HCT116 (cell line): ENCODE results near the gene NEK11. TPM values are rescaled to one million over a fixed set of nuclear protein-coding genes. Genes with fewer than 3 reads are reported as not detected.

Experiments used
- ATAC-seq: fragments of 200-7000 bp; cut with Tn5 transposase; 2 replicates; pipeline ENCODE4 v1.9.1; 2020; ENCODE audit warnings: mild to moderate bottlenecking, moderate library complexity
- BruUV-seq: library from RNA; stranded (reverse); fragments of 400-500 nt; replicated peaks from 2 replicates; lab custom pipeline; 2021; lab: Mats Ljungman, UMichigan
- CTCF ChIA-PET: fragments of 300-600 bp; sonication (Branson Sonifier 250); formaldehyde crosslinking; loops from one replicate; lab custom pipeline; 2021; ENCODE audit warnings: antibody characterized with exemption; lab: Charles Lee
- POLR2A ChIA-PET: fragments of 300-600, 350-600 bp; sonication (Branson Sonifier 250); formaldehyde crosslinking; loops from one replicate; lab custom pipeline; 2021; ENCODE audit warnings: antibody characterized with exemption; lab: Charles Lee
- RAD21 ChIA-PET, 2 experiments: fragments of 300-600 bp; sonication (Branson Sonifier 250); formaldehyde crosslinking; loops; one replicate each; lab custom pipeline; 2023; ENCODE audit warnings: low total read pairs in 2 of 2; ENCODE audit not compliant: uncharacterized antibody in 2 of 2, unreplicated experiment in 2 of 2, low non-redundant PET in 1 of 2; lab: Charles Lee
- DNase-seq: peaks from one replicate; pipeline ENCODE4 v3.0.0-alpha.2; 2010; ENCODE audit warnings: low read depth, low spot score
- H2AFZ ChIP-seq: fragments of 200-600 bp; shearing (Covaris generic), sonication (generic); 2 replicates; pipeline ENCODE4 v1.6.1; 2017; ENCODE audit warnings: low read depth, mixed run types, mixed read lengths, antibody characterized with exemption, low read length; ENCODE audit not compliant: poor library complexity, severe bottlenecking
- H3K27ac ChIP-seq: 2 replicates; pipeline ENCODE4 v1.5.1; 2012; ENCODE audit warnings: low read depth, low read length
- H3K27me3 ChIP-seq: fragments of 200-600 bp; sonication (generic); 2 replicates; pipeline ENCODE4 v1.6.1; 2016; ENCODE audit warnings: mixed run types, low read length, mixed read lengths; ENCODE audit not compliant: insufficient read depth
- H3K36me3 ChIP-seq, 2 experiments: fragments of 200-500 bp in 1 of 2; fragments of 200-600 bp in 1 of 2; sonication (Bioruptor generic) in 1 of 2; sonication (generic) in 1 of 2; 2 replicates each; pipeline versions ENCODE4 v1.5.1 to v1.6.1; 2014 to 2016; ENCODE audit warnings: low read length in 2 of 2, inconsistent platforms in 1 of 2, mixed read lengths in 1 of 2, mixed run types in 1 of 2; ENCODE audit not compliant: insufficient read depth in 2 of 2, control insufficient read depth in 1 of 2
- H3K4me1 ChIP-seq, 2 experiments: fragments of 200-600 bp in 1 of 2; sonication (generic) in 1 of 2; 2 replicates each; pipeline versions ENCODE4 v1.5.1 to v1.6.1; 2012 to 2017; ENCODE audit warnings: low read length in 2 of 2, inconsistent platforms in 1 of 2, mild to moderate bottlenecking in 1 of 2, mixed read lengths in 1 of 2, mixed run types in 1 of 2, moderate library complexity in 1 of 2; ENCODE audit not compliant: insufficient read depth in 2 of 2, control insufficient read depth in 1 of 2
- H3K4me2 ChIP-seq: fragments of 200-600 bp; sonication (generic); 2 replicates; pipeline ENCODE4 v1.6.1; 2017; ENCODE audit warnings: mixed run types, low read length, mixed read lengths
- H3K4me3 ChIP-seq, 2 experiments: fragments of 200-600 bp in 1 of 2; sonication (generic) in 1 of 2; replicated peaks in 1 of 2; 2 replicates each; pipeline ENCODE4 v1.5.1; 2011 to 2016; ENCODE audit warnings: low read length in 2 of 2, control low read depth in 1 of 2, low read depth in 1 of 2, mild to moderate bottlenecking in 1 of 2, mixed read lengths in 1 of 2, mixed run types in 1 of 2
- H3K79me2 ChIP-seq: fragments of 200-600 bp; sonication (generic); 2 replicates; pipeline ENCODE4 v1.6.1; 2017; ENCODE audit warnings: mild to moderate bottlenecking, mixed run types, low read length, moderate library complexity, mixed read lengths; ENCODE audit not compliant: insufficient read depth
- H3K9ac ChIP-seq: fragments of 200-600 bp; sonication (generic); 2 replicates; pipeline ENCODE4 v1.6.1; 2016; ENCODE audit warnings: low read length, mixed read lengths
- H3K9me2 ChIP-seq: fragments of 200-600 bp; sonication (generic), shearing (Covaris generic); 2 replicates; pipeline ENCODE4 v1.6.1; 2017; ENCODE audit warnings: mixed run types, mild to moderate bottlenecking, moderate library complexity; ENCODE audit not compliant: insufficient read depth
- H3K9me3 ChIP-seq, 2 experiments: fragments of 200-500 bp in 1 of 2; fragments of 200-600 bp in 1 of 2; sonication (Bioruptor generic) in 1 of 2; sonication (generic) in 1 of 2; 2 replicates each; pipeline ENCODE4 v1.6.1; 2014 to 2017; ENCODE audit warnings: low read length in 2 of 2, mixed read lengths in 2 of 2, inconsistent platforms in 1 of 2, low read depth in 1 of 2, mild to moderate bottlenecking in 1 of 2, mixed run types in 1 of 2, moderate library complexity in 1 of 2; ENCODE audit not compliant: control insufficient read depth in 1 of 2, insufficient read depth in 1 of 2
- H4K20me1 ChIP-seq: fragments of 200-600 bp; sonication (generic), shearing (Covaris generic); 2 replicates; pipeline ENCODE4 v1.6.1; 2017; ENCODE audit warnings: mixed run types, mild to moderate bottlenecking, moderate library complexity; ENCODE audit not compliant: insufficient read depth
- ATF3 ChIP-seq: IDR thresholded peaks from 2 replicates; pipeline ENCODE4 v1.6.1; 2012
- CEBPB ChIP-seq: IDR thresholded peaks from 2 replicates; pipeline ENCODE4 v1.6.1; 2012; ENCODE audit warnings: low read depth
- EGR1 ChIP-seq: IDR thresholded peaks from 2 replicates; pipeline ENCODE4 v1.6.1; 2012; ENCODE audit warnings: low read depth
- ELF1 ChIP-seq: IDR thresholded peaks from 2 replicates; pipeline ENCODE4 v1.6.1; 2012; ENCODE audit warnings: low read depth, borderline replicate concordance
- FOSL1 ChIP-seq: IDR thresholded peaks from 2 replicates; pipeline ENCODE4 v1.6.1; 2012; ENCODE audit warnings: low read depth
- MAX ChIP-seq: IDR thresholded peaks from 2 replicates; pipeline ENCODE4 v1.6.1; 2012
- REST ChIP-seq: IDR thresholded peaks from 2 replicates; pipeline ENCODE4 v1.6.1; 2012; ENCODE audit warnings: low read depth
- SIN3A ChIP-seq: IDR thresholded peaks from 2 replicates; pipeline ENCODE4 v1.6.1; 2012; ENCODE audit warnings: low read depth
- SP1 ChIP-seq: IDR thresholded peaks from 2 replicates; pipeline ENCODE4 v1.6.1; 2012; ENCODE audit warnings: low read depth
- ZBTB33 ChIP-seq: IDR thresholded peaks from 2 replicates; pipeline ENCODE4 v1.6.1; 2011; ENCODE audit warnings: mild to moderate bottlenecking, low read length, moderate library complexity; ENCODE audit not compliant: insufficient replicate concordance; ENCODE audit errors: extremely low read depth
- ZFX ChIP-seq: fragments of 450-650 bp; IDR thresholded peaks from 2 replicates; pipeline ENCODE4 v1.6.1; 2017
- intact Hi-C: fragments of 100-400 bp; cut with micrococcal nuclease; formaldehyde crosslinking; loops from 2 replicates; pipeline ENCODE4 v1.10.0; 2022
- total RNA-seq: library from RNA; stranded (reverse); gene quantifications from one replicate; pipeline ENCODE4 v1.2.1, GENCODE V29; 2021; ENCODE audit not compliant: unreplicated experiment

The NEK11 gene
- total RNA-seq, 1 experiment from 2014 or later = 3.1 TPM

- H3K4me3 ChIP-seq = no peak overlapping the region
- no peaks in the 10 kb centered on the region for H3K9me2 ChIP-seq
- intact Hi-C loops = no loop called here
- no peak overlapping the region for H3K4me2 ChIP-seq
- DNase-seq = no peak
- no peak overlapping the region for H2AFZ ChIP-seq
- no peaks in the 10 kb centered on the region for H3K36me3 ChIP-seq
- H3K27ac ChIP-seq = no peak overlapping the region
- H3K9me3 ChIP-seq = no peaks in the 10 kb centered on the region
- no peak overlapping the region for H3K9ac ChIP-seq
- ChIA-PET CTCF (no interaction called here), RAD21 (no interaction called here), POLR2A (no interaction called here)
- TF ChIP-seq SP1 (no peak), CEBPB (no peak), ELF1 (no peak), ZBTB33 (no peak), ATF3 (no peak), SIN3A (no peak), ZFX (no peak), FOSL1 (no peak), EGR1 (no peak), REST (no peak), MAX (no peak)
- no peak for ATAC-seq
- no peaks in the 10 kb centered on the region for H4K20me1 ChIP-seq
- no peaks in the 10 kb centered on the region for H3K79me2 ChIP-seq
- BruUV-seq = no TSS peak
- H3K4me1 ChIP-seq = no peaks in the 10 kb centered on the region
- no peaks in the 10 kb centered on the region for H3K27me3 ChIP-seq
These were observed 234.4 kb downstream of the NEK11 start for GRCh38 chr3:131261104-131261503.
